Peyer's patch (tissue), 4 donors: Measurements from ENCODE around the gene CSAD. TPM values are rescaled to one million over a fixed set of nuclear protein-coding genes. Genes with fewer than 3 reads are reported as not detected.

Experiments used
- DNase-seq, 3 donors: peaks; one replicate each; pipeline ENCODE4 v3.0.0-alpha.2; 2017 to 2019
- H3K27ac ChIP-seq, 4 donors: fragments of 200-600 bp; sonication (generic); one replicate each; pipeline ENCODE4 v1.5.1; 2016 to 2019
- H3K27me3 ChIP-seq, 2 donors: fragments of 200-600 bp; sonication (generic); one replicate each; pipeline ENCODE4 v1.5.1; 2019
- H3K36me3 ChIP-seq, 3 donors: fragments of 200-600 bp; sonication (generic); one replicate each; pipeline ENCODE4 v1.5.1; 2016 to 2019
- H3K4me1 ChIP-seq, 4 donors: fragments of 200-600 bp; sonication (generic); one replicate each; pipeline ENCODE4 v1.5.1; 2016 to 2019
- H3K4me3 ChIP-seq, 4 donors: fragments of 200-600 bp; sonication (generic); 1 replicate in 3 of 4; 2 replicates in 1 of 4; pipeline ENCODE4 v1.5.1; 2016 to 2019; ENCODE audit warnings: mild to moderate bottlenecking in 1 of 4
- H3K9me3 ChIP-seq, 4 donors: fragments of 200-600 bp; sonication (generic); one replicate each; pipeline ENCODE4 v1.5.1; 2016 to 2019; ENCODE audit warnings: mild to moderate bottlenecking in 1 of 4
- POLR2A ChIP-seq, 2 donors: fragments of 450-650 bp; IDR thresholded peaks; one replicate each; pipeline ENCODE4 v1.5.1; 2017; ENCODE audit warnings: antibody characterized with exemption in 2 of 2, mild to moderate bottlenecking in 2 of 2, moderate library complexity in 2 of 2
- total RNA-seq, 4 donors: library from RNA; depleted of rRNA; stranded (reverse); fragments of >200 nt; gene quantifications; one replicate each; pipeline ENCODE4 v1.1.0, GENCODE V29; 2016
- TF ChIP-seq, protein P1 (sequence below), 6 experiments: fragments of 450-650 bp in 4 of 6; fragments of 200-600 bp in 2 of 6; sonication (generic) in 1 of 6; IDR thresholded peaks; one replicate each; pipeline ENCODE4 v1.5.1; 2017 to 2019; ENCODE audit warnings: antibody characterized with exemption in 6 of 6, mild to moderate bottlenecking in 3 of 6, moderate library complexity in 1 of 6

CSAD gene
- total RNA-seq, 4 donors from 2014 or later = 36.1 to 154 (median 109) TPM

DNA sequence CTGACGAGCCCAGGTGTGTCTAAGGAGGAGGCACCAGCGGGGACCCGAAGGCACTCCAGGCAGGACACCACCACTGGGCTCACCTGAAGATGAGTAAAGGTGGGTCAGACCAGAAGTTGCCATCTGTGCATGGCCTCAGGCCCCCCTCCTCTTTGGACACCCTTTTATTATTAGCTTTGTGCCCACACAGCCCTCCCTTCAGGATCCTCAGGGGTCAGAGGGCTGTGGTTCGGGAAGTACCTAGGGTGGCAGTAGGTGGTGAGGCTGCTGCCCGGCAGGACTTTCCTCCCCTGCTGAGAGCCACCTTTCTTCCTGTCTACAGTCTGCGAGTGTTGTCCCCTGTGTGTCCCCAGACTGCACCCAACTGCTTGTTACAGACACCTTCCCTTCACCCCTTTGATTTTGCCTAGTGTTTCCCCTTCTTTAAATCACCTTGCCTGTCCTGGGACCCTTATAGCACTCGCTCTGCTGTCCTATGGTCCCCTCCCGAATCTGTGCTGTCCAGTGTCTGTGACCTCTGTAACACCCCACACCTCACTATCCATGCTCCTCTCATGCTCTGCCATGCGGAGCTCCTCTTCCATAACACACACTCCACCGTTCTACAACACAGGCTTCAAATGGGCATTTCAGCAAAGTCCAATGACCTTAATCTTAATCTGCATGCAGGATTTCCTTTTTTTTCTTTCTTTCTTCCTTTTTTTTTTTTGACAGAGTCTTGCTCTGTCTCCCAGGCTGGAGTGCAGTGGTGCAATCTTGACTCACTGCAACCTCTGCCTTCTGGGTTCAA, 51.8 kb downstream of the CSAD start:
- Histone ChIP-seq H3K9me3 (no peaks in the 10 kb centered on the region), H3K36me3 (no peaks in the 10 kb centered on the region), H3K4me3 (no peak overlapping the region), H3K27me3 (no peaks in the 10 kb centered on the region), H3K27ac (no peak overlapping the region), H3K4me1 (no peaks in the 10 kb centered on the region)
- DNase-seq = no peak
- TF ChIP-seq, protein P1, sequence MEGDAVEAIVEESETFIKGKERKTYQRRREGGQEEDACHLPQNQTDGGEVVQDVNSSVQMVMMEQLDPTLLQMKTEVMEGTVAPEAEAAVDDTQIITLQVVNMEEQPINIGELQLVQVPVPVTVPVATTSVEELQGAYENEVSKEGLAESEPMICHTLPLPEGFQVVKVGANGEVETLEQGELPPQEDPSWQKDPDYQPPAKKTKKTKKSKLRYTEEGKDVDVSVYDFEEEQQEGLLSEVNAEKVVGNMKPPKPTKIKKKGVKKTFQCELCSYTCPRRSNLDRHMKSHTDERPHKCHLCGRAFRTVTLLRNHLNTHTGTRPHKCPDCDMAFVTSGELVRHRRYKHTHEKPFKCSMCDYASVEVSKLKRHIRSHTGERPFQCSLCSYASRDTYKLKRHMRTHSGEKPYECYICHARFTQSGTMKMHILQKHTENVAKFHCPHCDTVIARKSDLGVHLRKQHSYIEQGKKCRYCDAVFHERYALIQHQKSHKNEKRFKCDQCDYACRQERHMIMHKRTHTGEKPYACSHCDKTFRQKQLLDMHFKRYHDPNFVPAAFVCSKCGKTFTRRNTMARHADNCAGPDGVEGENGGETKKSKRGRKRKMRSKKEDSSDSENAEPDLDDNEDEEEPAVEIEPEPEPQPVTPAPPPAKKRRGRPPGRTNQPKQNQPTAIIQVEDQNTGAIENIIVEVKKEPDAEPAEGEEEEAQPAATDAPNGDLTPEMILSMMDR (IDR thresholded peaks at IDR 0.05) = no peak
- TF ChIP-seq POLR2A (IDR thresholded peaks at IDR 0.05) = no peak

DNA sequence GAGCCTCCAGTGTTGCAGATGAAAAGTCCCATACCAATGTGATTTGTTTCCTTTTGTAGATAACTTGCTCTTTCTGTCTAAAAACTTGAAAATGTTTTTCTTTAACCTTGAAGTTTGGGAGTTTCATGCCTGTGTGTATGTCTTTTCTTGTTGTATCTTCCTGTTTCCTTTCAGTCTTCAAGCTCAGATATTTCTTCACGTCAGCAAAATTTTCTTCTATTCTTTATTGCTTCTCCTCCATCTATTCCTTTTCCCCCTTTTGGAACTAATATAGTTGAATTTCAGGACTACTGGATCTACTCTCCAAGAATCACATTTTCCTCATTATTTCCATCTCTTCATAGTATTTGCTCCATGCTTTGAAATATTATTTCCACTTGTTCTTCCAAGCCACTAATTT, 53.6 kb downstream of the CSAD start:
- Histone ChIP-seq H3K27me3 (no peaks in the 10 kb centered on the region), H3K9me3 (no peaks in the 10 kb centered on the region)
- TF ChIP-seq, protein P1 (IDR thresholded peaks at IDR 0.05) = no peak
- no peak for TF ChIP-seq POLR2A (IDR thresholded peaks at IDR 0.05)

DNA sequence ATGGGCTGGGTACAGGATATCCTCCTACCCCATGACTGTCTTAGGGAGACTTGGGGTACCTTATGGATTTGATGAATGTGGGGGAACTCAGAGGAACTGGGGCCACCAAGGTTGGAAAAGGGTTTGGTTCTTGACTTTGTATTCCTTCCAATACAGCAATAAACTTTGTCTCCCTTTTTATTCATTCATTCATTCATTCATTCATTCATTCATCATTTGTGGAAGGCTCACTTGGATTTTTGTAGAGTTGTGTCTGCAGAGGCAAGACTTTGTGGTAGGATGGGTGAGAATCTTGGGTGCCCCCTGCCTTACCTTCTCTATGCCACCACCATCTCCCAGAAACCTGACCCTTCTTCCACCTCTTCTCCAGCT, 56.4 kb downstream of the CSAD start:
- TF ChIP-seq, protein P1 (IDR thresholded peaks at IDR 0.05) = no peak
- TF ChIP-seq POLR2A (IDR thresholded peaks at IDR 0.05) = no peak
- Histone ChIP-seq H3K9me3 (no peaks in the 10 kb centered on the region), H3K4me1 (no peaks in the 10 kb centered on the region), H3K27me3 (no peaks in the 10 kb centered on the region), H3K27ac (no peak overlapping the region), H3K36me3 (no peaks in the 10 kb centered on the region), H3K4me3 (no peak overlapping the region)
- DNase-seq = no peak

More for the DNA sequence above, 53.6 kb downstream of the CSAD start:
- Histone ChIP-seq H3K4me1 (no peaks in the 10 kb centered on the region), H3K4me3 (no peak overlapping the region), H3K27ac (no peak overlapping the region), H3K36me3 (no peaks in the 10 kb centered on the region)
- no peak for DNase-seq

DNA sequence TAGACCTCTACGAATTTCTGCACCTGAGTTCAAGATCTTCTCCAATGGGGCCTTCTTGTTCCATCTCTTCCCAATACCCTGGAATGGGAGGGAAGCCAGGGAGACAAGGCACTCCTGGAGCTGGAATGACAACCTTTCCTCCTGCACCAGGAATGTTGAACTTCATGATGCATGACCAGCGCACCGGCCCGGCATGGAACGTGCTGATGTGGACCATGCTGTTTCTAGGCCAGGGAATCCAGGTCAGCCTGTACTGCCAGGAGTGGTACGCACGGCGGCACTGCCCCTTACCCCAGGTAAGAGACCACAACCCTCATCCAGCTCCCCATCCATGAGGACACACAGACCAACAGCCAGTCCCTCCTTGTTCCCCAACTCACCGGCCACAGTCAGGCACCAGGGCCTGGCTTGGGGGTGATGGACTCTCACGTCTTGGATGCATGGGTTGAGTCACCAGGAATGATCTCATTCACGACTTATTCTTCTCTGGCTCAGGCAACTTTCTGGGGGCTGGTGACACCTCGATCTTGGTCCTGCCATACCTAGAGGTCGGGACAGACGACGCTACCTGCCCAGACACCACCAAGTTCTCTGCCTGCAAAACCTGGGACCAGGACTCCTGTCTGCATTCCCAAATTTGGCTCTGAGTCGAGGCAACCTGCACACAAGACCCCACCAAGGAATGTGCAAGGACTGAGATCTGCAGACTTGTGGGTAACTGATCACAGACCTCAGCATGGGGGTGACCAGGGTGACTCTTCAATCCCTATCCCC, 57.0 kb downstream of the CSAD start:
- Histone ChIP-seq H3K27ac (no peak overlapping the region), H3K9me3 (no peaks in the 10 kb centered on the region), H3K27me3 (no peaks in the 10 kb centered on the region), H3K4me3 (no peak overlapping the region), H3K36me3 (no peaks in the 10 kb centered on the region), H3K4me1 (no peaks in the 10 kb centered on the region)
- TF ChIP-seq, protein P1 (IDR thresholded peaks at IDR 0.05) = no peak
- TF ChIP-seq POLR2A (IDR thresholded peaks at IDR 0.05) = no peak
- no peak for DNase-seq

DNA sequence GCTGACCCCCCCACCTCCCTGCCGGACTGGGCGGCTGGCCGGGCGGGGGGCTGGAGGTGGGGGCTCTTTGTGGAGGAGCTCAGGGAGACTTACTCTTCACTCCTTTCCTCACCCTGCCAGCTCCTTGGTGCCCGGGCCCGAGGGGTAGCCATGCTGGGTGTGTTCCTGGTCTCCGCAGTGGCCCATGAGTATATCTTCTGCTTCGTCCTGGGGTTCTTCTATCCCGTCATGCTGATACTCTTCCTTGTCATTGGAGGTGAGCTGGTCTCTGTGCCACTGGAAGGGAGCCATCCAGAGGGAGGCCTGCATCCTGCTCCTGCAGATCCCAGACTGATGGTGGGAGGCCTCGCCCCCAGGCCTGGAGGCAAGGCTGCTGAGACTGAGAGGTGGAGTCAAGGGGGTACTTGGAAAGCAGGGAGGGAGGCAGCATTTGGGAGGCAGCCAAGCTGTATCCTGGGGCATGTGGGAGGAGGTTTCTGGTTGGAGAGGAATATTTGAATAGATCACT, 57.7 kb downstream of the CSAD start:
- Histone ChIP-seq H3K4me1 (no peaks in the 10 kb centered on the region), H3K36me3 (no peaks in the 10 kb centered on the region), H3K4me3 (no peak overlapping the region), H3K27me3 (no peaks in the 10 kb centered on the region), H3K9me3 (no peaks in the 10 kb centered on the region), H3K27ac (no peak overlapping the region)
- DNase-seq = no peak
- TF ChIP-seq POLR2A (IDR thresholded peaks at IDR 0.05) = no peak
- TF ChIP-seq, protein P1 (IDR thresholded peaks at IDR 0.05) = no peak
